Endothelial cell of umbilical vein (primary cell): Measurements from ENCODE around the gene SESN3. TPM values are rescaled to one million over a fixed set of nuclear protein-coding genes. Genes with fewer than 3 reads are reported as not detected.

Experiments used
- BruUV-seq: library from RNA; stranded (reverse); fragments of 400-500 nt; replicated peaks from 2 replicates; lab custom pipeline; 2021; lab: Mats Ljungman, UMichigan
- CTCF ChIA-PET: fragments of 300-600, 350-600 bp; sonication (Branson Sonifier 250); formaldehyde crosslinking; loops from one replicate; lab custom pipeline; 2021; ENCODE audit warnings: antibody characterized with exemption, inconsistent platforms; lab: Charles Lee
- POLR2A ChIA-PET: fragments of 300-600, 350-600 bp; sonication (Branson Sonifier 250); formaldehyde crosslinking; loops from one replicate; lab custom pipeline; 2021; ENCODE audit warnings: antibody characterized with exemption, inconsistent platforms; lab: Charles Lee
- DNase-seq: peaks from one replicate; pipeline ENCODE4 v3.0.0-alpha.2; 2011; ENCODE audit warnings: low read depth, low spot score
- FAIRE-seq: peaks from 2 replicates; lab custom pipeline; 2011; peaks lifted over from hg19 to GRCh38; lab: Jason Lieb, UNC
- H2AFZ ChIP-seq: 2 replicates; pipeline ENCODE4 v1.6.0; 2012; ENCODE audit warnings: low read depth, low read length, control low read depth, inconsistent platforms
- H3K27ac ChIP-seq: 2 replicates; pipeline ENCODE4 v1.5.1; 2011; ENCODE audit warnings: low read depth, mild to moderate bottlenecking, control low read depth, low read length, moderate library complexity; ENCODE audit not compliant: insufficient read depth
- H3K27me3 ChIP-seq, 2 experiments: 2 replicates each; pipeline versions ENCODE4 v1.6.0 to v1.6.1; 2011; ENCODE audit warnings: low read length in 2 of 2, mixed read lengths in 1 of 2; ENCODE audit not compliant: control insufficient read depth in 2 of 2, insufficient read depth in 2 of 2
- H3K36me3 ChIP-seq, 2 experiments: 2 replicates in 1 of 2; 3 replicates in 1 of 2; pipeline ENCODE4 v1.5.1; 2011; ENCODE audit warnings: low read length in 2 of 2, mild to moderate bottlenecking in 1 of 2, moderate library complexity in 1 of 2; ENCODE audit not compliant: control insufficient read depth in 2 of 2, insufficient read depth in 2 of 2; ENCODE audit errors: extremely low read depth in 1 of 2
- H3K4me1 ChIP-seq: 3 replicates; pipeline ENCODE4 v1.5.1; 2011; ENCODE audit warnings: mild to moderate bottlenecking, low read length; ENCODE audit not compliant: control insufficient read depth, insufficient read depth; ENCODE audit errors: extremely low read depth
- H3K4me2 ChIP-seq: 2 replicates; pipeline ENCODE4 v1.6.1; 2011; ENCODE audit warnings: low read length, control low read depth, mixed read lengths; ENCODE audit not compliant: insufficient read depth
- H3K4me3 ChIP-seq, 3 experiments: fragments of 200-600 bp in 1 of 3; sonication (generic), shearing (Covaris generic) in 1 of 3; replicated peaks in 1 of 3; 2 replicates each; pipeline ENCODE4 v1.5.1; 2011 to 2016; ENCODE audit warnings: control low read depth in 3 of 3, low read length in 3 of 3, mild to moderate bottlenecking in 2 of 3, inconsistent platforms in 1 of 3, low read depth in 1 of 3, moderate library complexity in 1 of 3; ENCODE audit not compliant: insufficient read depth in 1 of 3
- H3K79me2 ChIP-seq: 2 replicates; pipeline ENCODE4 v1.6.0; 2012; ENCODE audit warnings: low read length, inconsistent platforms; ENCODE audit not compliant: control insufficient read depth, insufficient read depth
- H3K9ac ChIP-seq: replicated peaks from 2 replicates; pipeline ENCODE3; 2011; ENCODE audit warnings: low read length, control low read depth; ENCODE audit not compliant: insufficient read depth; ENCODE audit errors: extremely low read depth
- H3K9me1 ChIP-seq: replicated peaks from 3 replicates; pipeline ENCODE4 v1.6.0; 2011; ENCODE audit warnings: mild to moderate bottlenecking, low read length; ENCODE audit not compliant: control insufficient read depth, insufficient read depth; ENCODE audit errors: extremely low read depth
- H3K9me3 ChIP-seq: replicated peaks from 2 replicates; pipeline ENCODE4 v1.5.1; 2012; ENCODE audit warnings: low read length, inconsistent platforms; ENCODE audit not compliant: control insufficient read depth, insufficient read depth
- H4K20me1 ChIP-seq: replicated peaks from 2 replicates; pipeline ENCODE3; 2011; ENCODE audit warnings: mild to moderate bottlenecking, low read length; ENCODE audit not compliant: control insufficient read depth, insufficient read depth; ENCODE audit errors: extremely low read depth
- EZH2 ChIP-seq: IDR thresholded peaks from 2 replicates; pipeline ENCODE4 v1.6.1; 2012; ENCODE audit warnings: borderline replicate concordance, low read depth, mild to moderate bottlenecking, moderate library complexity, low read length, inconsistent platforms; ENCODE audit not compliant: severe bottlenecking
- FOS ChIP-seq: IDR thresholded peaks from 2 replicates; pipeline ENCODE4 v1.6.1; 2011; ENCODE audit warnings: mild to moderate bottlenecking, low read length, moderate library complexity, borderline replicate concordance; ENCODE audit not compliant: insufficient read depth
- GATA2 ChIP-seq: IDR thresholded peaks from 2 replicates; pipeline ENCODE4 v1.7.0; 2011; ENCODE audit warnings: low read depth, mild to moderate bottlenecking, moderate library complexity, mixed read lengths, low read length; ENCODE audit not compliant: insufficient read length, insufficient read depth
- JUN ChIP-seq: IDR thresholded peaks from 2 replicates; pipeline ENCODE4 v1.6.1; 2011; ENCODE audit warnings: borderline replicate concordance, low read depth; ENCODE audit not compliant: insufficient read length, insufficient read depth
- MYC ChIP-seq: IDR thresholded peaks from one replicate; pipeline ENCODE4 v1.6.1; 2011; ENCODE audit warnings: mild to moderate bottlenecking, low read depth, low read length
- POLR2A ChIP-seq: IDR thresholded peaks from 2 replicates; pipeline ENCODE4 v1.6.1; 2012; ENCODE audit warnings: low read depth, mild to moderate bottlenecking, control low read depth, low read length
- POLR2AphosphoS5 ChIP-seq: IDR thresholded peaks from 2 replicates; pipeline ENCODE4 v1.6.1; 2012; ENCODE audit warnings: low read depth, mild to moderate bottlenecking, control low read depth, low read length, moderate library complexity; ENCODE audit not compliant: insufficient read depth
- dilution Hi-C: fragments of 300-500 bp; cut with MboI; formaldehyde crosslinking; loops from one replicate; pipeline ENCODE4 v1.15.0; 2019; ENCODE audit warnings: low sequenced_read_pairs; ENCODE audit not compliant: extremely low pct_ligation_motif_present
- intact Hi-C: fragments of 100-400 bp; cut with micrococcal nuclease; formaldehyde crosslinking; loops from one replicate; pipeline ENCODE4 v1.10.0; 2022
- polyA plus RNA-seq, 4 experiments: library from polyadenylated mRNA; depleted of rRNA in 3 of 4; stranded (reverse) in 3 of 4; unstranded in 1 of 4; fragments of >200 nt; gene quantifications; 2 replicates each; pipeline versions ENCODE4 v1.2.1 to v1.2.3, GENCODE V29; 2011 to 2012; ENCODE audit warnings: missing spikeins in 1 of 4
- total RNA-seq: library from RNA; stranded (reverse); gene quantifications from 2 replicates; pipeline ENCODE4 v1.2.3, GENCODE V29; 2021
- TF ChIP-seq, protein P1 (sequence below): IDR thresholded peaks from 2 replicates; pipeline ENCODE4 v1.6.1; 2011; ENCODE audit not compliant: insufficient read depth, insufficient read length
- TF ChIP-seq, protein P2 (sequence below), 2 donors: IDR thresholded peaks; 1 replicate in 1 of 2; 2 replicates in 1 of 2; pipeline ENCODE4 v1.5.1; 2011; ENCODE audit warnings: low read length in 2 of 2, mild to moderate bottlenecking in 2 of 2, moderate library complexity in 2 of 2, control low read depth in 1 of 2, inconsistent platforms in 1 of 2, low read depth in 1 of 2; ENCODE audit not compliant: insufficient read depth in 1 of 2; ENCODE audit errors: extremely low read depth in 1 of 2

The SESN3 gene
- total and polyA plus RNA-seq, 2 donors (not counting 3 experiments of a cell fraction or from before 2014, with no cell fraction given), result 1.6 to 6.9 TPM

DNA sequence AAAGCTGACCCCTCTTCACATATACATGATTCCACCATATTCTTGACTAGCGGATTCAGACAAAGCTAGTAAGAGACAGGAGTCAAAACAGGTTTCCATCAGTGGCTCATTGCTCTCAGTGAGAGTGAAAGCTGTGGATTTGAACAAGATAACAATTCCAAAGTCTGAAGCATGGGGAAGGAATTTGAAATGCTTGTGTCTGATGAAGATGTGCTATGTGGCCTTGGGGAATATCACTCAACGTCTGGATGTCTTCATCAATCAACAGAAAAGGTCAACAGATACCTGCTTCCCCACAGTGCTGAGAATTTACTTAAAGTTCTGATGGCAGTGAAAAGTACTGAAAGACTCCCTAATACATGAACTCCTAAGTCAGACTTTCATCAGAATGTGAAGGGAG is 46.9 kb upstream of the SESN3 start:
- Histone ChIP-seq H3K4me1 (no peaks in the 10 kb centered on the region), H3K9me3 (no peaks in the 10 kb centered on the region), H2AFZ (no peak overlapping the region), H3K79me2 (no peaks in the 10 kb centered on the region), H3K4me2 (no peak overlapping the region), H3K4me3 (no peak overlapping the region), H3K9me1 (no peaks in the 10 kb centered on the region), H3K36me3 (no peaks in the 10 kb centered on the region), H4K20me1 (no peaks in the 10 kb centered on the region), H3K27ac (no peak overlapping the region), H3K9ac (no peak overlapping the region), H3K27me3 (no peaks in the 10 kb centered on the region)
- no TSS peak for BruUV-seq
- POLR2A ChIA-PET, result no interaction called here
- TF ChIP-seq GATA2, result no peak
- no peak for TF ChIP-seq POLR2AphosphoS5
- TF ChIP-seq POLR2A, result no peak
- no peak for TF ChIP-seq JUN
- no peak for TF ChIP-seq MYC
- no peak for TF ChIP-seq FOS
- TF ChIP-seq, protein P1, sequence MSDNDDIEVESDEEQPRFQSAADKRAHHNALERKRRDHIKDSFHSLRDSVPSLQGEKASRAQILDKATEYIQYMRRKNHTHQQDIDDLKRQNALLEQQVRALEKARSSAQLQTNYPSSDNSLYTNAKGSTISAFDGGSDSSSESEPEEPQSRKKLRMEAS, result no peak
- no peak for TF ChIP-seq EZH2
- TF ChIP-seq, protein P2, sequence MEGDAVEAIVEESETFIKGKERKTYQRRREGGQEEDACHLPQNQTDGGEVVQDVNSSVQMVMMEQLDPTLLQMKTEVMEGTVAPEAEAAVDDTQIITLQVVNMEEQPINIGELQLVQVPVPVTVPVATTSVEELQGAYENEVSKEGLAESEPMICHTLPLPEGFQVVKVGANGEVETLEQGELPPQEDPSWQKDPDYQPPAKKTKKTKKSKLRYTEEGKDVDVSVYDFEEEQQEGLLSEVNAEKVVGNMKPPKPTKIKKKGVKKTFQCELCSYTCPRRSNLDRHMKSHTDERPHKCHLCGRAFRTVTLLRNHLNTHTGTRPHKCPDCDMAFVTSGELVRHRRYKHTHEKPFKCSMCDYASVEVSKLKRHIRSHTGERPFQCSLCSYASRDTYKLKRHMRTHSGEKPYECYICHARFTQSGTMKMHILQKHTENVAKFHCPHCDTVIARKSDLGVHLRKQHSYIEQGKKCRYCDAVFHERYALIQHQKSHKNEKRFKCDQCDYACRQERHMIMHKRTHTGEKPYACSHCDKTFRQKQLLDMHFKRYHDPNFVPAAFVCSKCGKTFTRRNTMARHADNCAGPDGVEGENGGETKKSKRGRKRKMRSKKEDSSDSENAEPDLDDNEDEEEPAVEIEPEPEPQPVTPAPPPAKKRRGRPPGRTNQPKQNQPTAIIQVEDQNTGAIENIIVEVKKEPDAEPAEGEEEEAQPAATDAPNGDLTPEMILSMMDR (IDR thresholded peaks at IDR 0.05; ENCODE audit: extremely low read depth in 1 of 2, insufficient read depth in 1 of 2, low read depth in 1 of 2, low read length in 2 of 2), result no peak
- dilution Hi-C loops, result no loop called here
- intact Hi-C loops, result no loop called here
- no peak for FAIRE-seq
- CTCF ChIA-PET, result no interaction called here
- no peak for DNase-seq
